HS-27A (cell line): Measurements from ENCODE around the gene TMEM164.

Experiments
- DNase-seq: peaks from one replicate; pipeline ENCODE4 v3.0.0-alpha.2; 2012; ENCODE audit warnings: low read depth, missing footprints

Gene TMEM164

GRCh38 chrX:110037178-110037577, 34.3 kb downstream of the TMEM164 start:
- no peak for DNase-seq

DNA sequence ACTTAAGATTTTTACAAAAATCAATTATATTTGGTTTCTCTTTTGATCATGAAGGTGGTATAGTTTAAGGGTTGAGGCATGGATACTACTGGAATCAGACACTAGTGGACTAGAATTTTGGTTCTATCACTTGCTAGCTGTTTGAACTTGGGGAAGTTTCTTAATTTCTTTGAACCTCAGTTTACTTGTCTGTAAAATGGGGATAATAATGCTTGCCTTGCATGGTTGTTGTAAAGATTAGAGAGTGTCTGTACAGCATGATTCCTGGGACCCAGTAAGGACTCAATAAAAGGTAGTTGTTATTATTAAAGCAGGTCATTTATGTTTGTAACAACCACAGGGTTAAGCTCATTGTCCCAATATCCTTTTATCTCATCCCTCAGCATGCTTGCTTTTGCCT, 36.0 kb downstream of the TMEM164 start:
- DNase-seq, result no peak

DNA sequence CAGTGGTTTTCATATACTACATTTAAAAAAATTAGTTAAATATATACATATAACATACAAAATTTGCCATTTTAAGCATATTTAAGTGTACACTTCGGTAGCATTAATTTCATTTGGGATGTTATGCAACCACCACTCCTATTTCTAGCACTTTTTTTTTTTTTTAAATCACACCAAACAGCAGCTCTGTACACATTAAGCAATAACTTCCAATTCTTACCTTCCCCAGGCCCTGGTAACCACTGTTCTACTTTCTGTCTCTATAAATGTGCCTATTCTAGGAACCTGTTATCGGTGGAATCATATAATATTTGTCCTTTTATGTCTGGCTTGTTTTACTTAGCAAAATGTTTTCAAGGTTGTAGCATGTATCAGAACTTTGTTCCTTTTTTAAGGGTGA, 39.1 kb downstream of the TMEM164 start:
- no peak for DNase-seq

- DNase-seq, result no peak
Observed at GRCh38 chrX:110042496-110042895, 39.6 kb downstream of the TMEM164 start.

DNA sequence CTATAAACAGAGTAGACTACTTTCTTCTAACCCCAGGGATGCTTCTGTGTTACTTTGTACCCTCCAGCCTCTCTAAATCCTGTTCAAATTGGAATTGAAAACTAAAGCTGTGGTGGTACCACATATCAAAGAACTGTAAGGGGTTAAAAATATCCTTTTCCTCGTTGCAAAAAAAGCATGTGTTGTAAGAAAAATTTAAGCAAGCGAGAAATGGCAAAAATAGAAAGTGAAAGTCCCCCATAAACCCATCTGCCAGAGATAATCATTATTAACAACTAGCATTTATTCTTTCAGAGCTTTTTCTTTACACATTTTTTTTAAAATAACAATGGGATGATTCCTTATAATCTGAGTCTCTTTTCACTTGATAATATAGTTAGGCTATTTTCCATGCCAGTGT, 40.6 kb downstream of the TMEM164 start:
- no peak for DNase-seq

GRCh38 chrX:110044346-110045249, 41.7 kb downstream of the TMEM164 start:
- no peak for DNase-seq

- DNase-seq, result no peak
Observed at GRCh38 chrX:110045421-110045820, 42.5 kb downstream of the TMEM164 start.

DNA sequence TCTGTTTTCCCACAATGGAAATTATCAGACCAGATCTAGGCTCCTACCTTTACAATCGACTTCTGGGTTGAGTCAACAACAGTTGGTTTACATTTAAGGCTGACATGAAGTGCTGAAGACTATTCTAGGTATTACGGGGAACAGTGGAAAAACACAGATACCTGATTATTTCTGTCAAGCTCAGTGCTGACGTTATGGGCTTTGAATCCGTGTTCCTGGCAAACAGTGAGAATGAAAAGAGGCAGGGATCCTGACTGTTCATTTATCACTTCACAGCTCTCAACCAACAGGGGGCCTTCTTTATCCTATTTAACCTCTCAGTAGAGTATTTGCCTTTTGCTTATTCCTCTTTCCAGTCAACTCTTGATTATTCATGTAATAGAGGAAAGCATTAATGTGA, 43.1 kb downstream of the TMEM164 start:
- no peak for DNase-seq

DNA sequence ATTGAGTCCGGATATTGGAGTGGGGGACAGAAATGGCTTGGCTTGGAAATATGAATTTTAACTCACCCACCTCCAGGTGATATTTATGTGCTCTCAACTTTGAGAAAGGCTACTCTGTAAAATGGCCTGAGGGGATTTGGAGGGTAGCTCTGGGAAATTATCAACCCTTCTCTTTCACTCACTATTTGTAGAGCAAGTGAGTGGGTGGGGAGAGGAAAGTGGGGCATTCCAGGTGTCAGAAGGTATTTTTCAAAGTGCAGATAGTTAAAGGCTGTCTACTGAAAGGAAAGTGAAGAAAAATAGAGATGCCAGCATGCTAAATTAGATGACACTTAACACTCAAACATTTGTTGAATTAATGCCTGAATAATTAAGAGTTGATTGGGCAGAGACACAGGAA, 44.1 kb downstream of the TMEM164 start:
- DNase-seq, result no peak

- no peak for DNase-seq
Observed at GRCh38 chrX:110049096-110049495, 46.2 kb downstream of the TMEM164 start.

- DNase-seq, result no peak
Observed at GRCh38 chrX:110050386-110050785, 47.5 kb downstream of the TMEM164 start.

- DNase-seq, result no peak
Observed at GRCh38 chrX:110050901-110051300, 48.0 kb downstream of the TMEM164 start.

DNA sequence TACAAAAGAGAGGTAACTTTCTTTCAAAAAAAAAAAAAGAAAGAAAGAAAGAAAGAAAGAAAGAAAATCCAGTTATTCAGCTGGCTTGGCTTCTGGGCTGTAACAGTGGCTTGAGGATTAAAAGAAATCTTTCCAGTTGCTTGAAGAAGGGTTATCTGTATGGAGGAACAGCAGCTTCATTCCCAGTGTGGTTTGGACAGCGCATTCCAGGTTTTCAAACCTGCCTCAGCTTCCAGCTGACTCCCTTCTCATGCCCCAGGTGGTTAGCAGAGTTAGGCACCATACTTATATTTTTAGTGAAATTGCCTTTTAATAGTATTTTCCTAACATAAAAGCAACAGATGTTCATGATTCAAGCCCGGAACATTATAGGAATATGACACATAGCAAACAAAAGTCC, 48.6 kb downstream of the TMEM164 start:
- no peak for DNase-seq

- DNase-seq, result no peak
Observed at GRCh38 chrX:110052303-110052702, 49.4 kb downstream of the TMEM164 start.

DNA sequence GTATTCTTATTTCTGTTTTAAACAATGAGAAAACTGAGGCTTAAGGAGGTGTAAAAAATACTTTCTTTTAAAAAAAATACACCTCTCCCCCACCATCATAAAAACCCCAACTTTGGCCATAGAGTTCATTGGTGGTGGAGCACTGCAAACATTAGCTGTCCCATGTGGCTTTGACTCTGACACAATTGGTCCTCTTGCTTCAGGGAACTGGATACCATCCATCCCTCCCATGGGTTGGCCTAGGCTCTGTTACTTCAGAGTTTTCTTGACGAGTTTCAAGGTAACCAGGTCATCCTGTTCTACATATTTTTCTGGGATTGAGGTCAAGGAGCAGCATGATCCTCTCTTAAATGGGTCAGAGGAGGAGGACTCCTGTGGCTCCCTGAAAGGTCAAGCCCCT, 50.5 kb downstream of the TMEM164 start:
- no peak for DNase-seq

- no peak for DNase-seq
Observed at GRCh38 chrX:110055616-110056015, 52.7 kb downstream of the TMEM164 start.

DNA sequence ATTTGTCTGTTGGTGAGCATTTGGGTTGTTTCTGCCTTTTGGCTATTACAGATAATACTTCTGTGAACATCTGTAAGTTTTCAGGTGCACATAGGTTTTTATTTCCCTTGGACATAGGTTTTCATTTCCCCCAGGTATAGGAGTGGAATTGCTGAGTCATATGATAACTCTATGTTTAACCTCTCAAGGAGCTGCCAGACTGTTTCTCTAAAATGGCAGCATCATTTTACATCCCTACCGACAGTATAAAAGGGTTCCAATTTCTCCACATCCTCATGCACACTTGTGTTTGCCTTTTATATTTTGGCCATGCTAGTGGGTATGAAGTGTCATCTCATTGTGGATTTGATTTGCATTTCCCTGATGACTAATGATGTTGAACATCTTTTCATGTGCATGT, 53.5 kb downstream of the TMEM164 start:
- no peak for DNase-seq

GRCh38 chrX:110059410-110059809, 56.5 kb downstream of the TMEM164 start:
- no peak for DNase-seq

DNA sequence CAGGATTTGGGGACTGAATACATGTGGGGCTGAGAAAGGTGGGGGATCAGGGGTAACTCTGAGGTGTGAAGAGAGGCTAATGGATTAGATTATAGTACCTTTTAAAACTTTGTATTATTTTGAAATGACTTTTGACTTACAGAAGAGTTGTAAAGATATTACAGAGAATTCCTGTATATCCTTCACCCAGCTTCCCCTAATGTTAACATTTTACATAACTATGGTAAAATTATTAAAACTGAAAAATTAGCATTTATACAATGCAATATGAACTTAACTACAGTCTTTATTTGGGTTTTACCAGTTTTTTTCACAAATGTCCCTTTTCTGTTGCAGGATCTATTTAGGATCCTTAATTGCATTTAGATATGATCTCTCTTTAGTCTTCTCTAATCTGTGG, 57.4 kb downstream of the TMEM164 start:
- DNase-seq, result no peak

- no peak for DNase-seq
Observed at GRCh38 chrX:110060846-110061537, 58.1 kb downstream of the TMEM164 start.

DNA sequence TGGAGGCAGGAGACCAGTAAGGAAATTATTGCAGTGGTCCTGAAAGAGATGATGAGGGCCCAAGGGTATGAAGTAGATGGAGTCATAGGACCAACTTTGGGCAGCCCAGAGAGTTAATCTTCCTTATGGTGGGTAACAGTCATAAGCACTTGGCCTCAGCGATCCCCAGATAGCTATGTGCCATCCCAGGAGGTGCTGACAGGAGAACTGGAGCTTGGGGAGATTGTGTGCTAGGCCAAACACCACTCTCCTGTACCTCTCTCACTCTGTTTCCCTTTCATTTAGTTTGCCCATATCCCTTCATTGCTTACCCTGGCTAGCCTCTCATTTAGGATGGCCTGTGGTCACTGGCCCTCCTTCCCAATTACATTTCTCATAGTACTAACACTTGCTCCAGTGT, 60.0 kb downstream of the TMEM164 start:
- DNase-seq, result no peak

- DNase-seq, result no peak
Observed at GRCh38 chrX:110066488-110067225, 63.7 kb downstream of the TMEM164 start.

DNA sequence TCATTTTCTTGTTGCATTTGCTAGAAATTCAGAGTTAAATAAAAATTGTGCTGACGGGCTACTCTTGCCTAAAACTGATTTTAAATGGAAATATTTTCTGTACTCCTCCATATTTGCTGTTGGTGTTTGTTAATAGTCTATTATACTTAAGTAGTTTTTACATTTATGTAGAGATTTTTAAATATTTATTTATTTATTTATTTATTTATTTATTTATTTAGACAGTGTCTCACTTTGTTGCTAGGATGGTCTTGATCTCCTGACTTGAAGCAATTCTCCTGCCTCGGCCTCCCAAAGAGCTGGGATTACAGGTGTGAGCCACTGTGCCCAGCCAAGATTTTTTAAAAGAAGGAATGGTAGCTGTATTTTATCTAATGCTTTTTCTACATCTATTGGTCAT, 68.1 kb downstream of the TMEM164 start:
- no peak for DNase-seq
